GM23338 (cell line): ENCODE data around the gene AGRN. TPM values are rescaled to one million over a fixed set of nuclear protein-coding genes. Genes with fewer than 3 reads are reported as not detected.

Experiments used
- ATAC-seq: fragments of 200-7000 bp; cut with Tn5 transposase; 3 replicates; pipeline ENCODE4 v1.9.1; 2020
- DNase-seq: peaks from one replicate; pipeline ENCODE4 v3.0.0-alpha.2; 2015; ENCODE audit warnings: low spot score
- H2AFZ ChIP-seq: fragments of 200-600 bp; sonication (generic); 2 replicates; pipeline ENCODE4 v1.8.0; 2016; ENCODE audit warnings: antibody characterized with exemption, mild to moderate bottlenecking, moderate library complexity
- H3F3A ChIP-seq: fragments of 200-600 bp; sonication (generic); replicated peaks from 2 replicates; pipeline ENCODE4 v1.8.0; 2017; ENCODE audit warnings: antibody characterized with exemption, mixed run types, low read depth
- H3K27ac ChIP-seq: fragments of 200-600 bp; sonication (generic); 2 replicates; pipeline ENCODE4 v1.6.1; 2016; ENCODE audit warnings: low read depth
- H3K27me3 ChIP-seq: fragments of 200-600 bp; sonication (generic); 2 replicates; pipeline ENCODE4 v1.8.0; 2016; ENCODE audit warnings: mild to moderate bottlenecking, mixed run types, moderate library complexity; ENCODE audit not compliant: insufficient read depth
- H3K36me3 ChIP-seq: fragments of 200-600 bp; sonication (generic); 2 replicates; pipeline ENCODE4 v1.8.0; 2016; ENCODE audit warnings: mild to moderate bottlenecking; ENCODE audit not compliant: insufficient read depth
- H3K4me1 ChIP-seq: fragments of 200-600 bp; sonication (generic); 2 replicates; pipeline ENCODE4 v1.8.0; 2016; ENCODE audit warnings: mild to moderate bottlenecking, moderate library complexity; ENCODE audit not compliant: insufficient read depth
- H3K4me2 ChIP-seq: fragments of 200-600 bp; sonication (generic); 2 replicates; pipeline ENCODE4 v1.7.1; 2017; ENCODE audit warnings: mixed run types
- H3K4me3 ChIP-seq: fragments of 200-600 bp; sonication (generic); 2 replicates; pipeline ENCODE4 v1.6.1; 2016; ENCODE audit warnings: mixed run types
- H3K79me2 ChIP-seq: fragments of 200-600 bp; sonication (generic); replicated peaks from 2 replicates; pipeline ENCODE4 v1.8.0; 2017; ENCODE audit warnings: mild to moderate bottlenecking; ENCODE audit not compliant: insufficient read depth
- H3K9me2 ChIP-seq: fragments of 200-600 bp; sonication (generic); 2 replicates; pipeline ENCODE4 v1.8.0; 2017; ENCODE audit not compliant: insufficient read depth
- H4K20me1 ChIP-seq: fragments of 200-600 bp; sonication (generic); replicated peaks from 2 replicates; pipeline ENCODE4 v1.8.0; 2017; ENCODE audit warnings: mild to moderate bottlenecking; ENCODE audit not compliant: insufficient read depth
- H3K27ac Mint-ChIP-seq: 2 replicates; pipeline ENCODE4 v1.8.0; 2020; ENCODE audit warnings: inconsistent platforms, mild to moderate bottlenecking, moderate library complexity, mixed read lengths
- H3K27me3 Mint-ChIP-seq: 3 replicates; pipeline ENCODE4 v1.8.0; 2022; ENCODE audit warnings: low read depth, mild to moderate bottlenecking, moderate library complexity, mixed read lengths, inconsistent platforms; ENCODE audit not compliant: insufficient read depth, poor library complexity
- H3K36me3 Mint-ChIP-seq: 3 replicates; pipeline ENCODE4 v1.8.0; 2021; ENCODE audit warnings: low read depth, mild to moderate bottlenecking, inconsistent platforms, moderate library complexity, mixed read lengths
- H3K4me1 Mint-ChIP-seq: 3 replicates; pipeline ENCODE4 v1.8.0; 2020; ENCODE audit warnings: mild to moderate bottlenecking, inconsistent platforms, mixed read lengths
- H3K4me3 Mint-ChIP-seq: 3 replicates; pipeline ENCODE4 v1.8.0; 2021; ENCODE audit warnings: moderate library complexity, mild to moderate bottlenecking, inconsistent platforms, mixed read lengths
- H3K9me3 Mint-ChIP-seq: 3 replicates; pipeline ENCODE4 v1.8.0; 2020; ENCODE audit warnings: moderate library complexity, mild to moderate bottlenecking, inconsistent platforms, mixed read lengths
- CREB1 ChIP-seq: fragments of 250-450 bp; sonication (Bioruptor Pico); IDR thresholded peaks from 2 replicates; pipeline ENCODE4 v1.5.0; 2020; ENCODE audit warnings: low read depth, mild to moderate bottlenecking, moderate library complexity
- POLR2AphosphoS5 ChIP-seq: IDR thresholded peaks from 2 replicates; pipeline ENCODE4 v1.6.1; 2016; ENCODE audit warnings: antibody characterized with exemption, low read depth
- ZNF114 ChIP-seq: fragments of 250-450 bp; sonication (Bioruptor Pico); IDR thresholded peaks from 2 replicates; pipeline ENCODE4 v1.5.0; 2020; ENCODE audit warnings: mild to moderate bottlenecking, moderate library complexity
- polyA plus RNA-seq: library from polyadenylated mRNA; unstranded; fragments of >200 nt; fragmentation: Nextera tagmentation; extraction: Ambion mirVana; gene quantifications from 2 replicates; pipeline ENCODE4 v1.2.1, GENCODE V29; 2016
- total RNA-seq: library from RNA; depleted of rRNA; stranded (reverse); fragments of >200 nt; shearing (Covaris generic); gene quantifications from 2 replicates; pipeline ENCODE4 v1.2.3, GENCODE V29; 2014
- TF ChIP-seq, protein P1 (sequence below): IDR thresholded peaks from one replicate; pipeline ENCODE4 v1.6.1; 2018; ENCODE audit warnings: antibody characterized with exemption; ENCODE audit not compliant: unreplicated experiment
- TF ChIP-seq, protein P2 (sequence below): IDR thresholded peaks from 2 replicates; pipeline ENCODE4 v1.6.1; 2016; ENCODE audit warnings: antibody characterized with exemption
- TF ChIP-seq, protein P3 (sequence below), 2 experiments: fragments of 200-600 bp in 1 of 2; sonication (generic) in 1 of 2; conservative IDR thresholded peaks; 2 replicates each; pipeline versions ENCODE4 v1.5.1 to v1.6.1; 2016 to 2017; ENCODE audit warnings: antibody characterized with exemption in 2 of 2, low read depth in 2 of 2, mild to moderate bottlenecking in 2 of 2, moderate library complexity in 1 of 2

Gene AGRN
- total and polyA plus RNA-seq, 2 experiments from 2014 or later: 12.3 to 185 TPM

DNA sequence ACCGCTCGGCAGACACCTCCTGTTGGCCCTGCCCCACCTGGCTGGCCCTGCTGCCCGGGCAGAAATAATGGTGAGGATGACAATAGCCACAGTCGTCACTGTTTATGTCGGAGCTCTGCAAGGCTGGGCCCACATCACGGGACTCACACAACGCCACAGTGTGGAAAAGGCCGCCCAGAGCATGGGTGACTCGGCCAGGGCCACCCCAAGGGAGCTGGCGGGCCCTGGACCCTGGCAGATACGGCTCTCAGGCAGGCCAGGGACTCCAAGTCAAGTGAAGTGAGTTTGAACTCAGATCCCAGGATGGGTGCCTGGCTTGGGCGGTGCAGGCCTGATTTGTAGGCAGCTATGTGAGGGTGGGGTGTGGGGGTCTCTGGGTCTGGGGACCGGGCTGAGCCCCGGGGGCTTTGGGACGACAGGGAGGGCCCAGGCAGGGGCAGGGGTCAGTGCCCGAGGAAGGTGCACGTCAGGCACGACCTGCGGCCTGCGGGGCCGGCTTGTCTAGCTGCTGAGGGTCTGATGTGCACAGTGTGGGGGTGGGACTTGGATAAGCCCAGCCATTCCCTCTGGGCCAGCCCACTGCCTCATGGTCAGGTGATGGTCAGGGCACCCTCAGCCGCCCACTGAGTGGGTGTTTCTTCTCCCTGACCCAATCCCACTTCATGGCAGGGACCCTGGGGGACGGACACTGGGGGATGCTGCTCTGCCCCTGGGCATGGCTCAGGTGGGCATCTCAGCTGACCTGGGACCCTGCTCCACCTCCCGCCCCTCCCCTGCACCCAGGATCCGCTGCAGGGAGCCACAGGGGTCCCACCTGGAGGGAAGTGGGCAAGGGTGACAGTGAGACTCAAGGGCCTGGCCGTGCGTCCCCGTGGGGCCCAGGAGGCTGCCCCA lies 53.2 kb downstream of the AGRN start (continued):
- TF ChIP-seq, protein P1, sequence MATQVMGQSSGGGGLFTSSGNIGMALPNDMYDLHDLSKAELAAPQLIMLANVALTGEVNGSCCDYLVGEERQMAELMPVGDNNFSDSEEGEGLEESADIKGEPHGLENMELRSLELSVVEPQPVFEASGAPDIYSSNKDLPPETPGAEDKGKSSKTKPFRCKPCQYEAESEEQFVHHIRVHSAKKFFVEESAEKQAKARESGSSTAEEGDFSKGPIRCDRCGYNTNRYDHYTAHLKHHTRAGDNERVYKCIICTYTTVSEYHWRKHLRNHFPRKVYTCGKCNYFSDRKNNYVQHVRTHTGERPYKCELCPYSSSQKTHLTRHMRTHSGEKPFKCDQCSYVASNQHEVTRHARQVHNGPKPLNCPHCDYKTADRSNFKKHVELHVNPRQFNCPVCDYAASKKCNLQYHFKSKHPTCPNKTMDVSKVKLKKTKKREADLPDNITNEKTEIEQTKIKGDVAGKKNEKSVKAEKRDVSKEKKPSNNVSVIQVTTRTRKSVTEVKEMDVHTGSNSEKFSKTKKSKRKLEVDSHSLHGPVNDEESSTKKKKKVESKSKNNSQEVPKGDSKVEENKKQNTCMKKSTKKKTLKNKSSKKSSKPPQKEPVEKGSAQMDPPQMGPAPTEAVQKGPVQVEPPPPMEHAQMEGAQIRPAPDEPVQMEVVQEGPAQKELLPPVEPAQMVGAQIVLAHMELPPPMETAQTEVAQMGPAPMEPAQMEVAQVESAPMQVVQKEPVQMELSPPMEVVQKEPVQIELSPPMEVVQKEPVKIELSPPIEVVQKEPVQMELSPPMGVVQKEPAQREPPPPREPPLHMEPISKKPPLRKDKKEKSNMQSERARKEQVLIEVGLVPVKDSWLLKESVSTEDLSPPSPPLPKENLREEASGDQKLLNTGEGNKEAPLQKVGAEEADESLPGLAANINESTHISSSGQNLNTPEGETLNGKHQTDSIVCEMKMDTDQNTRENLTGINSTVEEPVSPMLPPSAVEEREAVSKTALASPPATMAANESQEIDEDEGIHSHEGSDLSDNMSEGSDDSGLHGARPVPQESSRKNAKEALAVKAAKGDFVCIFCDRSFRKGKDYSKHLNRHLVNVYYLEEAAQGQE: no peak
- no peak for TF ChIP-seq POLR2AphosphoS5
- no peak for TF ChIP-seq CREB1 (CRISPR knock-in tag)

DNA sequence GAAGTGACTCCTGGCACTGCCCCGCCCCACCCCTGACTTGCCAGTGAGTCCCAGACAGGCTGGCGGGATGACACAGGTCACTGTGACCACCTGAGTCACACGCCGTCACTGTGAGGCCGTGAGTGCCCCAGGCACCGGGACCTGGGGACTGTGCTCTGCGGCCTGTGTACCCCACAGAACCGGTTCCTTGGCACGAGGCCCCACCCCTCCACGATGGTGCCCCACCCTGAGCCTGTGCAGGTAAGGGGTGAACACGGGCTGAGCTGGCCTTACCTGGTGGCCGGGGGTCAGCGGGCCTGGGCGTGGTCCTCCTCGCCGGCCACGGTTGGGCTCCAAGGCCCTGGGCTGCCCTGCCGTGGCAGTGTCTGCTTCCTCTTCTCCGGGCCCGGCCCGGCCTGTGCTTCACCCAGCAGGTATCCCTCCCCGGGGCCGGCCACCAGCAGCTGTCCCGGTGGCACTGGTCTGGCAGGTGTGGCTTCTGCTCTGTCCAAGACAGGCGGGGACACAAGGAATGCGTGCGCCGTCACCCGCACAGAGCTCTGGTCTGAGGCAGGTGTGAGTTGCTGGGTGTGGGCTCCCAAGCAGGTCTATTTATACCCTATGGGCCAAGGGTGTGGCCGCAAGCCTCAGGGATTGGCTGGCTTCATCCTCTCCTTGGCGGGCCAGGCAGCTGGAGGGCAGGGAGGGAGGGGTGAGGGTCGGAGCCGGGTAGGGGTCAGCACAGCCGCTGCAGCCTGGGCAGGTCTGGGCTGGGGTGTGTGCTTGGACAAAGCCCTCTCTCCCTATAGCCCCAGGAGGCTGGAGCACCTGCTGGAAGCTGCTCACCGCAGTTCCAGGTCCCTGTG lies 54.0 kb downstream of the AGRN start, which contains the start of gene RNF223:
TSS of gene RNF223 (minus strand) at position 564 of the 845 bp plus-strand sequence. CDS start 1,740 bp downstream, outside the sequence.
- H3K27ac ChIP-seq: no peak within 1 kb of the TSS
- H3K4me3 Mint-ChIP-seq: no peak within 1 kb of the TSS; the same call in 2 of the 3 replicates
- TF ChIP-seq POLR2AphosphoS5: no peak
- H3K4me1 ChIP-seq: no peaks in the 10 kb centered on the region
- H3K27me3 Mint-ChIP-seq: peaks cover 8% of the 10 kb centered on the region
- no peaks in the 10 kb centered on the region for H3F3A ChIP-seq
- peaks cover 15% of the 10 kb centered on the region; the same call in 1 of the 2 replicates for H3K27me3 ChIP-seq
- H4K20me1 ChIP-seq: no peaks in the 10 kb centered on the region
- peak within 1 kb of the TSS; percentile 13; the same call in 1 of the 2 replicates for H3K27ac Mint-ChIP-seq
- no peak within 1 kb of the TSS for H2AFZ ChIP-seq
- no peaks in the 10 kb centered on the region for H3K36me3 Mint-ChIP-seq
- H3K4me2 ChIP-seq: no peak within 1 kb of the TSS
- ATAC-seq: peak; percentile 33
- H3K4me1 Mint-ChIP-seq: no peaks in the 10 kb centered on the region
- H3K79me2 ChIP-seq: no peaks in the 10 kb centered on the region
- no peaks in the 10 kb centered on the region for H3K36me3 ChIP-seq
- no peak within 1 kb of the TSS for H3K4me3 ChIP-seq
- H3K9me2 ChIP-seq: no peaks in the 10 kb centered on the region
- no peaks in the 10 kb centered on the region for H3K9me3 Mint-ChIP-seq
- no peak for DNase-seq

DNA sequence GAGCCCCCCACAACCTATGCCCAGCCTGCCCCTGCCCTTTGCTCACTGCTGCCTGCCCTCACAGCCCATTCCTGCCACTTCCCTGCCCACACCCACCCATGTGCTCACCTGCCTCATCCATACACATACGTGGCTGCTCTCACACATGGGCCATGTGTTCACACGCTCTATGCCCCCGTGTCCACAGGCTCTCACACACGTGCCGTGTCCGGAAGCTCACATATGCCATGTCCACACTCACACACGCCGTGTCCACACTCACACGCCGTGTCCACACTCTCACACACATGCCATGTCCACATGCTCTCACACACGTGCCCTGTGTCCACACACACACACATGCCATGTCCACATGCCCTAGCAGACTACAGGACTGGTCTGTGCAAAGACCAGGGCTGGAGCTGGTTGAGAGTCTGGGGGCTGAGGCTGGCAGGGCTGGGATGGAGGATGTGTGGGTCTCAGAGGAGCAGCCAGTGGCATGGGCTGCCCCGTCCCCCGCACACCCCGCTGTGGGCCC lies 54.8 kb downstream of the AGRN start:
- H4K20me1 ChIP-seq: no peaks in the 10 kb centered on the region
- H3K4me1 ChIP-seq: no peaks in the 10 kb centered on the region
- H3K9me2 ChIP-seq: no peaks in the 10 kb centered on the region
- H2AFZ ChIP-seq: no peak overlapping the region
- H3K27me3 ChIP-seq: peaks cover 14% of the 10 kb centered on the region; the same call in 1 of the 2 replicates
- H3K4me1 Mint-ChIP-seq: no peaks in the 10 kb centered on the region
- no peak overlapping the region for H3K4me3 ChIP-seq
- H3K79me2 ChIP-seq: no peaks in the 10 kb centered on the region
- H3K9me3 Mint-ChIP-seq: no peaks in the 10 kb centered on the region
- no peaks in the 10 kb centered on the region for H3K36me3 Mint-ChIP-seq
- no peak overlapping the region for H3K4me2 ChIP-seq
- DNase-seq: no peak
- H3K4me3 Mint-ChIP-seq: no peak overlapping the region; the same call in 2 of the 3 replicates
- H3K27ac ChIP-seq: no peak overlapping the region
- no peaks in the 10 kb centered on the region for H3K36me3 ChIP-seq
- H3K27ac Mint-ChIP-seq: peak overlapping the region; percentile 13; the same call in 1 of the 2 replicates
- no peak for ATAC-seq
- H3F3A ChIP-seq: no peaks in the 10 kb centered on the region
- H3K27me3 Mint-ChIP-seq: peaks cover 13% of the 10 kb centered on the region
- TF ChIP-seq, protein P1: no peak
- TF ChIP-seq, protein P2, sequence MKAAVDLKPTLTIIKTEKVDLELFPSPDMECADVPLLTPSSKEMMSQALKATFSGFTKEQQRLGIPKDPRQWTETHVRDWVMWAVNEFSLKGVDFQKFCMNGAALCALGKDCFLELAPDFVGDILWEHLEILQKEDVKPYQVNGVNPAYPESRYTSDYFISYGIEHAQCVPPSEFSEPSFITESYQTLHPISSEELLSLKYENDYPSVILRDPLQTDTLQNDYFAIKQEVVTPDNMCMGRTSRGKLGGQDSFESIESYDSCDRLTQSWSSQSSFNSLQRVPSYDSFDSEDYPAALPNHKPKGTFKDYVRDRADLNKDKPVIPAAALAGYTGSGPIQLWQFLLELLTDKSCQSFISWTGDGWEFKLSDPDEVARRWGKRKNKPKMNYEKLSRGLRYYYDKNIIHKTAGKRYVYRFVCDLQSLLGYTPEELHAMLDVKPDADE: no peak
- TF ChIP-seq ZNF114 (CRISPR knock-in tag): no peak
- TF ChIP-seq, protein P3, sequence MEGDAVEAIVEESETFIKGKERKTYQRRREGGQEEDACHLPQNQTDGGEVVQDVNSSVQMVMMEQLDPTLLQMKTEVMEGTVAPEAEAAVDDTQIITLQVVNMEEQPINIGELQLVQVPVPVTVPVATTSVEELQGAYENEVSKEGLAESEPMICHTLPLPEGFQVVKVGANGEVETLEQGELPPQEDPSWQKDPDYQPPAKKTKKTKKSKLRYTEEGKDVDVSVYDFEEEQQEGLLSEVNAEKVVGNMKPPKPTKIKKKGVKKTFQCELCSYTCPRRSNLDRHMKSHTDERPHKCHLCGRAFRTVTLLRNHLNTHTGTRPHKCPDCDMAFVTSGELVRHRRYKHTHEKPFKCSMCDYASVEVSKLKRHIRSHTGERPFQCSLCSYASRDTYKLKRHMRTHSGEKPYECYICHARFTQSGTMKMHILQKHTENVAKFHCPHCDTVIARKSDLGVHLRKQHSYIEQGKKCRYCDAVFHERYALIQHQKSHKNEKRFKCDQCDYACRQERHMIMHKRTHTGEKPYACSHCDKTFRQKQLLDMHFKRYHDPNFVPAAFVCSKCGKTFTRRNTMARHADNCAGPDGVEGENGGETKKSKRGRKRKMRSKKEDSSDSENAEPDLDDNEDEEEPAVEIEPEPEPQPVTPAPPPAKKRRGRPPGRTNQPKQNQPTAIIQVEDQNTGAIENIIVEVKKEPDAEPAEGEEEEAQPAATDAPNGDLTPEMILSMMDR (conservative IDR thresholded peaks at IDR 0.05; ENCODE audit: low read depth in 2 of 2): no peak
